ENCODE results near the gene AFF1. TPM values are rescaled to one million over a fixed set of nuclear protein-coding genes. Genes with fewer than 3 reads are reported as not detected.
A peak's percentile ranks its signal among the peaks of the same experiment; 100 is the strongest.
"Not testable (repeated sequence)": the region's sequence is repeated elsewhere in the genome, so short reads cannot be mapped to it uniquely, and the experiment has no call there.

Gene AFF1
- polyA plus RNA-seq, 3 donors: 43.6 to 47.3 (median 45.4) TPM

DNA sequence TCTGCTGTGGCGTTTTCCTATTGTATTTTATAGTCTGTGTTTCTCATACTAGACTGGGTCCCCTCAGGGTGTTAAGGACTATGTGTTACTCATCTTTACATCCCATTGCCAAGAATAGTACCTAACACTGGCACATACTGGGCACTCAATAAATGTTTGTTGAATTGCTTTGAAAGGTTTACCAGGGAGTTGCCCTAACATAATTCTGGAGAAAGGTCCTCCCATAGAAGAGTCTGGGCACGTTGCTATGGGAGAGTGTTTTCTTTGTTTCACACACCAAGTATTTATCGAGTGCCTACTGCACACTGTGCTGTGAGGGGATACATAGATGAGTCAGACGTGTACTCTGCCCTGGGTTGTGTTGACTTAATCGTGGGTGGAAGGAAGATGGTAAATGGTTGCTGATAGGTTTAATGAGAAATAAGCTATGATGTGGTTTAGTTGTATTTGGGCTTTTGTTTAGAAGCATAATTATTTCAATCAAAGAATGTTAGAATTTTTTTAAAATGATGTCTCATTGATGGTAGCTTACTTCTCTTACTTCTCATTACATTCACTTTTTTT is 42.9 kb downstream of the AFF1 start:
- DNase-seq (ENCODE audit: low read depth in 3 of 3, low spot score in 2 of 3): no peak

DNA sequence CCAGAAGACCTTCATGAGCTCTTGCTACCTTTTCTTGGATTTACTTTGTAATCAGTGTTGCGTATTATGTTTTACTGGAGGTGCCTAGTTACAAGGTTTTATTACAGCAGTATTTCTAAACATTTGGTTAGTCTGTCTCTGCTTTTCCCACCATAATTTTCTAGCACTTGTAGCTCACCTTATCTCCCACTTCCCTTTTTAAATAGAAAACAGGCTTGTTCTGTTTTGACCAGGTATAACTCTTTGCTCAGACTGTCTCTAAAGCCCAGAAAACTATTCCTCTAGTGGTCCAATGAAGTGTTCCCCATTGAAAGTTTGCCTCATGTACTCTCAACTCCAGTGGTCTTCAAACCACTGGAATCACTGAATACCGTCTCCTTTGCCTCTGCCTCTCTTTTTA is 43.9 kb downstream of the AFF1 start:
- DNase-seq (ENCODE audit: low read depth in 3 of 3, low spot score in 2 of 3): no peak

DNA sequence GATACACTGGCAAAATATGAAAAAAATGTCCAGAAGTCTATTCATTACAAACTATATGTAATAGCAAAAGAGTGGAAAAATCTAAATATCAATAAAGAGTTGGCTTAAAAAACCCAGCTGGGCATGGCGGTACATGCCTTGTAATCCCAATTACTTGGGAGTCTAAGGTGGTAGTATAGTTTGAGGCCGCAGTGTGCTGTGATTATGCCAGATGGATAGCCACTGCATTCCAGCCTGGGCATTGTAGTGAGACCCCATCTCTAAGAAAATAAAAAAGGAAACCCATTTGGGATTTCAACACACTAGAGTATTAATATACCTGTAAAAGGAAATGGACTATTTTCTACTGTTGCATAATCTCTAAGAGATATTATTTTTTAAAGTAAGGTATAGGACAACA is 45.4 kb downstream of the AFF1 start:
- no peak for DNase-seq (ENCODE audit: low read depth in 3 of 3, low spot score in 2 of 3)

DNA sequence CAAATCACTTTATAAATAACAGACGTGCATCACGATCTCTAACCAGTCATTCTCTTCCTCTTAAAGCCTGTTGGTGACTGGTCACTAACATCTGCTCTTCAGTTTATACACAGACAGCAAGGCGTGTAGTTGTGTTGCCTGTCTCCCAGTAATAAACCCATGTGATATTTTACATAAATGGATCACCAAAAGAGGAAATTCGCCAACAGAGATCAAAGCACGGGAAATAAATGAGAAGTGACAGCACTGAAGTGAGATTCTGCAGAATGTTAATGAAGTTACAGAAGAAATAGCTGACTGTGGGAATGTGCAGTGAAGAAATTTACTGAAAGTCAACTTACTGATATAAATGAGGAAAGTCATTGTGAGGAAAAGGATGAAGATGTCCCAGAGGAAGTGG is 47.0 kb downstream of the AFF1 start:
- DNase-seq (ENCODE audit: low read depth in 3 of 3, low spot score in 2 of 3): no peak

DNA sequence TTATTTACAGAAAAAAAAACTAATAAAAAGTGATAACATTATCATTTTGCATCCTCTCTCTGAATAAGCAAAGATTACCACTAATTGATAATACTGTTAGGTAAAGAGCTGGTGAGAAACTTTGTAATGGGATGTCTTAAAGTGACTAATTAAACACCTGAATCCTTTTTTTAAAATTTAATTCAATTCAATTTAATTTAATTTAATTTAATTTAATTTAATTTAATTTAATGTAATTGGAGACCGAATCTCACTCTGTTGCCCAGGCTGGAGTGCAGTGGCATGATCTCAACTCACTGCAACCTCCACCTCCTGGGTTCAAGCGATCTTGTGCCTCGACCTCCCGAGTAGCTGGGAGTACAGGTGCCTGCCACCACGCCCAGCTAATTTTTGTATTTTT is 51.0 kb downstream of the AFF1 start:
- not testable (repeated sequence) for DNase-seq (ENCODE audit: low read depth in 3 of 3, low spot score in 2 of 3)

DNA sequence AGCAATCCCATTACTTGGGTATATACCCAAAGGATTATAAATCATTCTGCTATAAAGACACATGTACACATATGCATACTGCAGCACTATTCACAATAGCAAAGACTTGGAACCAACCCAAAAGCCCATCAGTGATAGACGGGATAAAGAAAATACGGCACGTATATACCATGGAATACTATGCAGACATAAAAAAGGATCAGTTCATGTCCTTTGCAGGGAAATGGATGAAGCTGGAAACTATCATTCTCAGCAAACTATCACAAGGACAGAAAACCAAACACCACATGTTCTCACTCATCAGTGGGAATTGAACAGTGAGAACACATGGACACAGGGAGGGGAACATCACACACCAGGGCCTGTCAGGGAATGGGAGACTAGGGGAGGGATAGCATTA is 54.8 kb downstream of the AFF1 start:
- not testable (repeated sequence) for DNase-seq (ENCODE audit: low read depth in 3 of 3, low spot score in 2 of 3)

DNA sequence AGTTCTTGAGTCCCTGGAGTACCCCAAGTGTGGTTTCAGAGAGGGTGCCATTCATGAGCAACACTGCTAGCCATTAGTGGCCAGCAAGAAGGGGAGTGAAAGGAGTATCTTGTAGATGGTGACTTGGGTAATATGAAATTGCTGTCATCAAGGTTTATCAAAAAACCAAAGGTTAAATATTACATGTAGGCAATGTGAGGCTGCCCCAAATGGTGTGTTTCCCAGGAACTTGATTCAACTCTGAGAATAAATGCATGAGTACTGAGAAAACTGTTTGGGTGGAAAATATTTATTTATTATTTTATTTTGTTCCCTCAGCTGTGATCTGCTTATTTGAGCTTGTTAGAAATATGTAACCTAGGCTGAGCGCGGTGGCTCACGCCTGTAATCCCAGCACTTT is 55.7 kb downstream of the AFF1 start:
- no peak for DNase-seq (ENCODE audit: low read depth in 3 of 3, low spot score in 2 of 3)

DNA sequence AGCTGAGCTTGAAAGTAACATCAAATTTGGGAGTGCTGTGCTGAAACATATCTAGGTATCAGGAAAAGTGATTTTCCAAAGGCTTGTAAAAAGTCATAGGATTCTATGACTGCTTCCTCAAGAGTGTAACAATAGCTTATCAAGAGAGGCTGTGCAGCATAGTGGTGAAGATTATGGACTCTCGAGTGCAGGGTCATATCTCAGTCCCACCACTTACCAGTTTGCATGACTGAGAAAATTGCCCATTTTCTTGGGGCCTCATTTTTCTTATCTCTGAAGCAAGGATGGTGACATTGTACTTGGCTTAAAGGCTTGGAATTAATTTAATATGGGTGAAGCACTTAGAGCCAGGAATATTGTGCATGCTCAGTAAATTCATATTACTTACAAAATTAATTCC is 57.2 kb downstream of the AFF1 start:
- DNase-seq (ENCODE audit: low read depth in 3 of 3, low spot score in 2 of 3): no peak

DNA sequence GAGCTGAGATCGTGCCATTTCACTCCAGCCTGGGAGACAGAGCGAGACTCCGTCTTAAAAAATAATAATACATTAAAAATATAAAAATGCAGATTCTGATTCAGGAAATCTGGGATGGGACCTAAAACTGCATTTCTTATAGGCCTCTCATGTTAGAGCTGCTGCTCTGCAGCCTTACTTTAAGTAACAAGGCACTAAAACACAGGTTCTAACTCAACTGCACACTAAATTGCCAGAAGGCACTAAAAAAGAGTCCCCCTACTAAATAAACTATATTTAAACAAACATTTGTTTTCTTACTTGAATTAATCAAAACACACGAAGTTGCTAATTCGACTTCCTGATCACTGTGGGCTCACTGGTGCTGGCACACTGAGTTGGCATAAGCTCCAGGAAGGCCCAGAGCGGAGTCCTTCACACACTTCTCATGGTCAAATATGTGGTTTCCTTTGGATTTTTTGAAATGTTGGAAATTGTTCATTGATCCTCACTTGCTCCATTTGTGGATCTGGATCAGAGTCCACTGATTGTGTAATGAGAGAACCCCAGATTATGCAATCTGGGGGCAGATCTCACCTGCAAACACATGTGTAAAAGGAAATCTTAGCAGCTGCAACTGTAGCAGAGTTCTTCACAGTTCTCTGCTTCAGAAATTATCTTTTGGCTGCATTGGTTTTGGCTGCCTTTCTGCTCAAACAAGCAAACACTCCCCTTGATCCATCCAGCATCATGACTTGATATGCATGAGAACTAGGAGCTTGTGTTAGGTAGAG is 59.3 kb downstream of the AFF1 start:
- DNase-seq (ENCODE audit: low read depth in 3 of 3, low spot score in 2 of 3): no peak

DNA sequence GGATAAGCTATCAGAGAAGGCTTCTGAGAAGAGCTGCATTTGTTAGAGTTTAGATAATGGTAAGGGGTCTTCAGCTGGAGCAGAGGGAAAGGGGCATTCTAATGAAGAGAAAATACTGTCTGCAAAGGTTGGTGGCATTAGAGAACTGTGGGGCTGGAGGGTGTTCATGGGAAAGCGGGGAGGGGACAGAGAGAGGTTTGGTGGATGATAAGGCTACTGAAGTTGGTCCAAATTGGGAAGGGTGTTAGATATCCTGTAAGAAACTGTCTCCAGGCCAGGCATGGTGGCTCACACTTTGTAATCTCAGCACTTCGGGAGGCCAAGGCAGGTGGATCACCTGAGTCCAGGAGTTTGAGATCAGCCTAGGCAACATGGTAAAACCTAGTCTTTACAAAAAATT is 59.9 kb downstream of the AFF1 start:
- DNase-seq (ENCODE audit: low read depth in 3 of 3, low spot score in 2 of 3): no peak

DNA sequence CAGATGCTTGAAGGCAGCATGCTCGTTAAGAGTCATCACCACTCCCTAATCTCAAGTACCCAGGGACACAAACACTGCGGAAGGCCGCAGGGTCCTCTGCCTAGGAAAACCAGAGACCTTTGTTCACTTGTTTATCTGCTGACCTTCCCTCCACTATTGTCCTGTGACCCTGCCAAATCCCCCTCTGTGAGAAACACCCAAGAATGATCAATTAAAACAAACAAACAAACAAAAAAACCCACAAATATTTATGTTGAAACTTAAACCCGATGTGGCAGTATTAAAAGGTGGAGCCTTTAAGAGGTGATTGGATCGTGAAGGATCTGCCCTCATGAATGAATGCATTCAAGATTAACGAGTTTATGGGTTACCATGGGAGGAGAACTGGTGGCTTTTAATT is 61.7 kb downstream of the AFF1 start:
- not testable (repeated sequence) for DNase-seq (ENCODE audit: low read depth in 3 of 3, low spot score in 2 of 3)

DNA sequence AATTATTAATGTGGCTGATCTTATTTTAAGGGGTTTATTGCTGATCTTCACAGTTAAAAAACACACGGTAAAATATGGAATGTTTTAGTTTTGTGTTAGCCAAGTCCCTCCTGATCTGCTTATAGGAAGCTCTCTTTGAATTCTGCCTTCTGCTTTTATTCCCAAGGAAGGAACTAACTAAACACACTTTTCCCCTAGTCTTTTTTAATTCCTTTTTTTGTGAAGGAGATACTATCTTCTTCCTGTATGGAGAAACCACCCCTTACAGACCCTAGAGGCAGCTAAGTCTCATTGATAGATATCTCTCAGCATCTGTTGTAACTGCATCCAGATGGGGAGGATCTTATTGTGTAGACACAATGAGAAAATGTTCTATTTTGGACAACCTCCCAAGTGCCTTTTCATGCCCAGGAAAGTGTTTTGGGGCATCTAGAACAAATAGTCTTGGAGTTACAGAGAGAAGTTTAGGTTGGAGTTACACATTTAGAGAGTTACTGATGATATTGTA is 64.4 kb downstream of the AFF1 start:
- no peak for DNase-seq (ENCODE audit: low read depth in 3 of 3, low spot score in 2 of 3)

DNA sequence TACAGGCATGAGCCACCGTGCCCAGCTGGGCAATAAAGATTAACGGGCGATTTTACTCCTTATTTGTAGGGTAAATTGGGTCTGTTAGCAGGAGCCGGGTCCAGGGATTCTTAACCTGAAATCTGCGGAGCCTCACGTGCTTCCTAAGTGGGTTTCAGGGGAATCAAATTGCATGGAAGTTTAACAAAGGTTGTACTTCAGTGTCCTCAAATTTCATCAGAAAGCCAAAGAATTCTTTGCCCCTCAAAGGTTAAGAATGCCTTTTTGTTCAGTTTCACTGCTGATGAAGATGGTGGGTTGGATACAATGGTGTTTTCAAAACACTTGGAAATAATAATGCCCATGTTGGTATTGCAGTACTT is 67.9 kb downstream of the AFF1 start:
- no peak for DNase-seq (ENCODE audit: low read depth in 3 of 3, low spot score in 2 of 3)

DNA sequence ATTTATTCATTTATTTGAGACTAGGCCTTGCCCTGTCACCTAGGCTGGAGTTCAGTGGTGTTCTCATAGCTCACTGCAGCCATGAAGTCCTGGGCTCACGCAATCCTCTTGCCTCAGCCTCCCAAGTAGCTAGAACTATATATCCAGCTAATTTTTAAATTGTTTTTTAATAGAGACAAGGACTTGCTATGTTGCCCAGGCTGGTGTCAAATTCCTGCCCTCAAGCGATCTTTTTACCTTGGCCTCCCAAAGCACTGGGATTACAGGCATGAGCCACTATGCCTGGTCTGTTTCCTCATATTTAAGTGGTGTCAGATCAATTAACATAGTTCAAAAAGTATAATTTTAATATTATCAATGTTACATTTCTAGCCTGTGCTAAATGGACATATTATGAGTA is 68.5 kb downstream of the AFF1 start:
- DNase-seq (ENCODE audit: low read depth in 3 of 3, low spot score in 2 of 3): no peak

DNA sequence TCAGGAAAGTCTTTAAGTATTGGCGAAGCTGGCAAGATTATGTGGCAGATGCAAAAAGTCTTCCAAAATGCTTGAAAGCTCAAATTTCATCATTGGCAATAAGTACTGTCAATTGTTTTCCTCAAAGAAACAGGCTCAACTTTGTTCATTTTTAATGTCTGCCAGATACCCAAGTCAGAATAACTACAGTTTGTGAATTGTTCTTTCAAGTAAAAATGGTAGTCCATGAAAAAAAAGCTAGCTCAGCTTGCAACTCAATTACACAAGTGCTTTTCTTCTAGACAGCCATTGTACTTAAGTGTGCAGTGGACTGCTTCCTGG is 70.5 kb downstream of the AFF1 start:
- DNase-seq (ENCODE audit: low read depth in 3 of 3, low spot score in 2 of 3): no peak

DNA sequence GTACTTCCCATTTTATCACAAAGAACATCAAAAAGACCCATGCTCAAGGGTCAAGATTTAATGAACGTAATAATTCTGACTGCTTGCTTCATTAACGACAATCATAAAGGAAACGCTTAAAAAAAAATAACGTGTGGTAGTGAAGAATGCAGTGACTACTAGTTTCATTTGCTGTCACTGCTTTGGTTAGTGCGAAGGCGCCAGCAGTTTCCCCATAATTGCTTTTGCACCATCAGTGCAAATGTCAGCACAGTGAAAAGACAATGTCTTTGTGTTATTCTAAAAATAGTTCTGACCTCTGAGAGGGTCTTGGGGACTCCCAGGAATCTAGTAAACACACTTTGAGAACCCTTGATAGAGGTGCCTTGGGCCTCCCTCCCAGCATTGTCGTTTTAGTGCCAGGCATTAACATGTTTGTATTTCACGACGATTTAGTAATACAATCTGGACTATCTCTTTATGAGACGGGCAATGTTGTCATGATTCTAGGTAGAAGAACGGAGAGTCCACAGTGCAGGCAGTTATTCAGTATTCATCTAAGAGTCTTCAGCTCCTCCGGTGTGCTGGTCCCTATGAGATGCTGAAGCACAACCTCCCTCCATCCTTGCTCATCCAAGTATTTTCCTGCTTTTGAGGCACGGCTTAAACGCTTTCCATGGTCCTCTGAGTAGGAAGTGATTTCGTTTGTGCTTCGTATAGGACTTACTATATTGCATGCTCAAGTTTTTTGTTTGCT is 71.0 kb downstream of the AFF1 start:
- no peak for DNase-seq (ENCODE audit: low read depth in 3 of 3, low spot score in 2 of 3)

DNA sequence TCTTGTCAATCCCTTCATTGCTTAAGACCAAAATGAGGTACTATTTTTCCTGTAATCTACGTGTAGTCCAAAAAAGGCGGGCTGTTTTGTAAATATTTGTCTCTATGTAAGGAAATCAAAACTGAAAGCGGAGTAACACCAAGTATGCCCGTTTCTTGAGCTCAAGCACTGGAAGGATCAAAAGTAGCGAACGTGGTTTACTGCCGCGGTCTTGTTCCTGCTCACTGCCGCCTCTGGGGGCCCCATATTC is 71.5 kb downstream of the AFF1 start:
- no peak for DNase-seq (ENCODE audit: low read depth in 3 of 3, low spot score in 2 of 3)

DNA sequence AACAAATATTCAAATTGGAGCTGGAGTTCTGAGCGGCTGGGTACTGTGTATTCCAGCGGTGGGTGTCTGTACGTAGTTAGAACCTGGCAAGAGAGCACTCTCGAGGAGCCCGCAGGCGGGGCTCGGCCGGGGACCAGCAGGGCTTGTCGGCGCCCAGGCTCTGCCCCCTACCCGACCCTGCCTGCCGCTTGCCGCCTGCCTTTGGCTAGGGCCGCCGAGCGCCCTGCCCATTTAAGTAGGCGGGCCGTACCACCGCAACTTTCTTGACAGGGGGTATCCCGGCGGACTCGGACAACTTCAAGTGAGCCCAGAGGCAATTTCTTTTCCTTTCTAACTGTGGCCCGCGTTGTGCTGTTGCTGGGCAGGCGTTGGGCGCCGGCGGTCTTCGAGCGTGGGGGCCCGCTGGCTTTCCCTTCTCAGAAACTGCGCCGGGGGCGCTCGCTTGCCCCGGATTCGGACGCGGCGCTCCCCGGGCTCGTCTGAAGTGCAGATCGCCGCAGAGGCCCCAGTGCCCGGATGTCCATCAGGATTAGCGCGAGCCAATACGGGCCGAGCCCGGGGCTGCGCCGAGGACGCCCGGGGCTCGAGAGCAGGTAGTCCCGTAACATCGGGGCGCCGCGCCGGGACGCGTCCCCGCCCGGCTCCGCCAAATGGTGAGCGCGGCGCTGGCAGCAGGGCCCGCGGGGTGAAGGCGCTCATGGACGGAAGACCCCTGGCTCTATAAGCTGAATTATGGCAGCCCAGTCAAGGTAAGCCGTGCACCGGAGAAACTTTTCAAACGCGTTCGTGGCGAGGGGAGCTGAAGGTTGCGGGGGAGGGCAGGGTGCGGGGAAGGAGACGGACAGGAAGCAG is 72.1 kb downstream of the AFF1 start:
- peak in 2 of 3 donors; percentile 90 to 91 for DNase-seq (ENCODE audit: low read depth in 3 of 3, low spot score in 2 of 3)

DNA sequence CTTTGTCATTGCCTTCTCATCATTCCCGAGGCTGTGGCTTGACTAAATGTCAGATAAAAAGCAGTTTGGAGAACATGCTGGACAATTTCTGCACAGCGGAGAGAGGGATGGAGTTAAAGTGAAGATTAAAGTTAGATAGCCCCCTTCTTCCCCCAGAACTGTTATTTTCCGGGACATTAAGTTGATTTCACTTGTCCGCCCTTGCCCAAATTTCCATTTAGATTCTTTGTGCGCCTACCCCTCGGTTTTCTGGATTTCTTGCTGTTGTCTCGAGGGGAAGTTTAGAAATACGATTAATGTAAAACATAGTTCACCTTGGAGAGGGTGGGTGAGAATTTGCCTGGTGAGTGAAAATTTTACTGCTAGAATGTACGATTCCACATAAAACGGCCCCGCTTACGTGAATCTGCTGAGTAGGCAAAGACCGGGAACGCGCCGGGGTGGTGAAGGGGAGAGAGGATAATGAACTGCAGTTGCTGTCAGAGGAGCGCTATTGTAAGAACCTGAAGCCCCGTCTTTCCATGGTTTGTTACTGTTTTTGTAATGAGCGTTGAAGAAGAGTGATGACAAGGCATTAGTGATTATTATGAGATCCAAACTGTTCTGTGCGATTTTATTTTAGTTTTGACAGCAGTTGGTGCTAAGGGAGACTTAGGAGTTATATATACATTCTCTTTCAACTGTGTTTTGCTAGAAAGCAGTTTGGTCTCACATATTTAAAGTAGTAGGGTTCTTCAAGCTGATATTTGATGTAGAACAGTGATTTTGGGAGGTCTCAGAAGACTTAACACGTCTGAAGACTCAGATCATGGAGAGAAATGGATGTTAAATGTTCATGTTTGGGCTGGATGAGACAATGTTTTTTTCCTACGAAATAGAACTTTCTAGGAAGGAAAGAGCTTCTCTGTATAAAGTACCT is 73.0 kb downstream of the AFF1 start:
- no peak for DNase-seq (ENCODE audit: low read depth in 3 of 3, low spot score in 2 of 3)

DNA sequence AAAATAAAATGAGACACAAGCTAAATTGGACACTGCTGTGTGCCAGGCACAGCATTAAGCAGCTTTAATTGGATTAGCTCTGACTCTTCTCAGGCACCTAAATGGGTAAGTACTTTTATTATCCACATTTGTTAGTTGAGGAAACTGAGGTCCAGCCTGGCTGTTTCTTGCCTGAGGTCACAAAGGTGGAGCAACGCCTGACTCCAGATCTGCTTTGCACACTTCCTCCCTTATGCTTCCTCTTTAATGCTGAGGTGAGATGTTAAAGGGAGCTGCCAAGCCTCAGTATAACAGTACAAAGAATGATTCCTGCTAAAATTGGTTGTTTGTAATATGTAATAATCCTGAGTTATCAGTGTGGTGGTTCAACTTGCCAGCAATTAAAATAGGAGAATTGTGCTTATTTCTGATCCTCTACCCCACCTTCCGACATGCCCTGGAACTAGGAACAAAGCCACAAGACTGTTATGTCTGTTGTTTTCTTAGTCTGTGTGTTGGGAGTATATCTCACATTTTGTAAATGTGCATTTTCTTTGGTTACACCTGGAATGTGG is 74.4 kb downstream of the AFF1 start:
- no peak for DNase-seq (ENCODE audit: low read depth in 3 of 3, low spot score in 2 of 3)
